ENCODE measurements around the gene UCMA.

- TF ChIP-seq POLR2A (IDR thresholded peaks at IDR 0.05) = no peak
- no peak for TF ChIP-seq CTCF (IDR thresholded peaks at IDR 0.05)
Measured at GRCh38 chr10:13236638-13237037, 2.5 kb upstream of the UCMA start.
